NOMO-1 treated with DMSO at 0.1 percent for 48 hours (cell line): Measurements from ENCODE around the gene CHTOP.

Source experiments
- DNase-seq: peaks from one replicate; lab custom pipeline; 2025; ENCODE audit not compliant: unreplicated experiment; lab: John Stamatoyannopoulos, UW

The CHTOP gene

GRCh38 chr1:153612755-153613331 is 21.0 kb upstream of the CHTOP start, which contains the start of gene S100A16:
Gene S100A16 (minus strand): TSS chr1:153613137. CDS start chr1:153608151, 4,986 bp downstream.
- DNase-seq = no peak

DNA sequence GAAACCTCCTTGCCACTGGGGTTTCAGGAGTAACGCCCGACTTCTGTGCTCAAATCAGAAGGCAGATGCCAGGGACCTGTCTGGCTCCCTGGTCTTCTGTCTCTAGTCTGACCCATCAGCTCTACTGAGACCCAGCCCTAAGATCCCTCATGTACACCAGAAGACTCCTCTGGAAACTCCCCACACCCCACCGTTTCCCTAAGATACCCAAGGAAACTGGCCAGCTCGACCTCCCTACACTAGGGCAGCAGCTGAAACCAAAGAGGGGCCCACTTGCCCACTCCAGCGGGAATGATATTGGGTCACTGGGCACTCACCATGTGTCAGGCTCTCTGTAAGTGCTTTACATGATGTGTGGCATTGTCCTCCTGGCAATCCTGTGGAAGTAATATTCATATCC is 20.5 kb upstream of the CHTOP start:
- DNase-seq = no peak

GRCh38 chr1:153614189-153614900 is 19.5 kb upstream of the CHTOP start:
- no peak for DNase-seq

GRCh38 chr1:153614906-153615305 is 19.0 kb upstream of the CHTOP start:
- no peak for DNase-seq

DNA sequence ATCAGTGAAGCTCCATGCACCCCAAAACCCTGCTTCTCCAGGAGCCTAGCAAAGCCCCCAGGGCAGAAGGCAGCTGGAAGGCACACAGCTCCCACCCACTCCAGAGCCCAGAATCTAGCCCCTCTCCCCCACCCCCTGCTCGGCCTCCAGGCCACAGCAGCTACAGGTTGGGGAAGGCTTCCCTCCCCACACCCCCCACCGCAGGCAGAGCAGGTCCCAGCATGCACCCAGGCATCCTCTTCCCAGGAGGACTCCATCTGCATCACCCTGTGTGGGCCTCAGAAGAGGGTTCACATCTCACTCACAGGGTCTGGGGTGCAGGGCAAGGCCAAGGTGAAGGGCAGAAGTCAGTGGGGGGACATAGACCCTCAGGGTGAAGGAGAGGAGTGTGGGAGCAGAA is 18.5 kb upstream of the CHTOP start:
- no peak for DNase-seq

GRCh38 chr1:153616144-153616916 is 17.5 kb upstream of the CHTOP start, which contains the start of gene S100A14:
Gene S100A14 (minus strand): TSS chr1:153616325. CDS start chr1:153615858, 467 bp downstream.
- no peak for DNase-seq

DNA sequence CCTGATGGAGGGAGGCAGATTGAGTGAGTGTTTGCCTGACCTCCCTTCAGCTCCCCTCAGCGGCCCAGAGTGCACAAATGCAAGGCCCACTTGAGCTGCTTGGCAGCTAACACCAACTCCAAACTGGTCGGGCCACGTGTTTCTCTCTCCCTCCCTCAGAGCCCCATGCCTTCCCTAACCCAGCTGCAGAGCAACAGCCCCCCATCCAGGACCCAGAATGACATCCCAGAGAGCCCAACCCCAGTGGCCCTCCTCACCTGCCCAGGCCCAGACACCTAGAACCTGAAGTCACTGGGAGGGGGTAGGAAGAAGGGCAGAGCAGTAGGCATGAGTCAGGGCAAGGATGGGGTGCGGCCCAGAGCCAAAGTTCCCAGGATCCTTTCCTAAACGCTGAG is 17.0 kb upstream of the CHTOP start:
- DNase-seq = no peak

DNA sequence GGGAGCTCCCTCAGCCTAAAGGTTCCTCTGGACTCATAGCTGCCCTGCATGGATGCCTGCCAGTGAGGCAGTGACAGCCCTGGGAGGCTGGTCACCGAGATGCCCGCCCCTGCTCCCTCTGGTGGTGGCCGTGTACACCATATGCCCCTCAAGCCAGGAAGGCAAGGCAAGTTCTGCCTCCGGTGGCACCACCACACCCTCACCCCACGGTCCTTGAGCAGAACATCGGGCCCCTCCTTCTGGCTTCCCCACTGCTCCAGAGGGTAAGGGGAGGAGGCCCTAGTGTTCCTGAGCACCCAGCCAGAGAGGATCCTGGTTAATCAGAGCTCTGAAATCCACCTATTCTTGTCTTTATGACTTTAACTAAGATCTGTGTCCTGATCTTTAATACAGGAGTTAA is 16.2 kb upstream of the CHTOP start:
- no peak for DNase-seq

GRCh38 chr1:153619171-153619570 is 14.7 kb upstream of the CHTOP start:
- no peak for DNase-seq

DNA sequence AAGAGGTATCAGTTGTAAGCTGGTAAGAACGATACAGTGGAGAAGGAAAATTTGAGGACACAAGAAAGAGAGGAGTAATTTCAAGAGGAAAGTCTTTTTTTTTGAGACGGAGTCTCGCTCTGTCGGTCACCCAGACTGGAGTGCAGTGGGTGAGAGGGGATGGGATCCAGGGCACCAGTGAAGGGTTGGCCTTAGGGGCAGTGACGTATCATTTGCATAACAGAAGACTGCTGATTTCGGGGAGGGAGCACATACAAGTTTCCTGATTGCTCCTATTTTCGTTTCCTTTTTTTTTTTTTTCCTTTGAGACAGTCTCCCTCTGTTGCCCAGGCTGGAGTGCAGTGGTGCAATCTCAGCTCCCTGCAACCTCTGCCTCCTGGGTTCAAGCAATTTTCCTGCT is 10.8 kb upstream of the CHTOP start:
- peak; percentile 55 for DNase-seq

- DNase-seq = no peak
Observed at GRCh38 chr1:153624965-153625611, 8.8 kb upstream of the CHTOP start.

- DNase-seq = no peak
Observed at GRCh38 chr1:153626477-153626903, 7.4 kb upstream of the CHTOP start.

GRCh38 chr1:153626904-153627714 is 6.8 kb upstream of the CHTOP start, which contains the start of gene S100A13:
Gene S100A13 (minus strand): TSS chr1:153627505. CDS start chr1:153626472, 1,033 bp downstream.
- DNase-seq = no peak

GRCh38 chr1:153627715-153628626 is 5.9 kb upstream of the CHTOP start, which contains the start of gene S100A1:
Gene S100A1 (plus strand): TSS chr1:153628434. CDS start chr1:153630522, 2,088 bp downstream.
- DNase-seq = no peak

DNA sequence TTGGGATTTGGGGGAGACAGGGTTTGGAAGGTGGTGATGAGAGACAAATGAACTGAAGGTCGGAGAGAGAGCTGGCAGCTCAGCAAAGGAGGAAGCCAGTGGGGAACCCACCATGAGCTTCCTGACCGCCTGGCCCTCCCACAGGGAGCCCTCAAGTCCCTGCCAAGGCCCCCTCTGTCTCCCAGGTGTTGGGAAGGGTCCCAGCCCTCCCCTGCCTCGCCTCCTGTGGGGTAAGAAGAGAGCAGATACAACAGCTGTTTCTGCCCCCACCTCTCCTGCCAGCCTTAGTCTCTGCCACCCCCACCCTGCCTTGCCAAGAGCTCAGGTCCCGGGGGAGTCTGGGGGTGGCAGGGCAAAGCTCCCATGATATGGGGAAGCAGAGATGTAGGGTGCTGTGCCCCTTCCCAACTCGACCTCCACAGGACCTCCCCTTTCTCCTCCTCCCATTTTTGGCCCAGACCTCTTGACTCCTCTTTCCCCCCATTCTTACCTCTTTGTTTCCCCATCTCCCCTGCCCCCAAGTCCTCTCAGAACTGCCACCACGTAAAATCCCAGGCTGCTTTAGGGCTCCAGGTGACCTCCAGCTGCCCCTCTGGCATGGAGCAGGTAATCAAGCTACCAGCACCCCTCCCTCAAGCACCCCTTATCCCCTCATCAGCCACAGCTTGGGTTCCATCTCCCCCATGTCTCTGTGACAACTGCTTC is 5.1 kb upstream of the CHTOP start:
- no peak for DNase-seq

DNA sequence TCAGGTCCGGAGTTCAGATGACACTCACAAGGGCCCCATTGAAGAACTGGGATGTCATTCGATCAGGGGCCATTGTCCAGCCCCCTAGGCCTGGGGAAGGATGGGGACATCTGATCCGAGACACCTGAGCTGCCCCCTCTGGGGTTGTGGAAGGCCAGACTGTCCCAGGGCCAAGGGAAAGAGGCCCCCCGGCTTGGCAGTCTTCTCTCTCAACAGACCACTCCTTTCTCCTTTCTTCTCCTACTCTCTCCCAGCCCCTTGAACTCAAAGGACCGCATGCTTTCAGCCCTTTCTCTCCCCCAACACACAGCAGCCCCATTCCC is 4.6 kb upstream of the CHTOP start:
- no peak for DNase-seq

DNA sequence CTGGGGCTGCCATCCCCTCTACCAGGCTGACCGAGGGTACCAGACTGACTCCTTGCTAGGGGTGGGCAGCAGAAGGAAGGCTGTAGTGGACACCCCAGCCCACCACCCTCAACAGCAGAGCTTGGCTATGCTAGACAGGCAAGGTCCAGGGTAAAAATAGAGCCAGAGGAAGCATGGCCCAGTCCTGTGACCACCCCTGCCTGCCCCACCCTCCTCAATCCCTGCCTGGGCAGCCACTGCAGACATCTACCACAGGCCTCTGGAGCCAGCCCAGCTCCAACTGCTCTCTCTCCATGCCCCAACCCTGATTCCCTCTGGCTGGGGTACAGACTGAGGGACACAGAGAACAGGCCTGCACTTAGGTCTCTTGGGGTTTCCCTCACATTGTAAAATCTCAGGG is 3.9 kb upstream of the CHTOP start:
- DNase-seq = no peak

DNA sequence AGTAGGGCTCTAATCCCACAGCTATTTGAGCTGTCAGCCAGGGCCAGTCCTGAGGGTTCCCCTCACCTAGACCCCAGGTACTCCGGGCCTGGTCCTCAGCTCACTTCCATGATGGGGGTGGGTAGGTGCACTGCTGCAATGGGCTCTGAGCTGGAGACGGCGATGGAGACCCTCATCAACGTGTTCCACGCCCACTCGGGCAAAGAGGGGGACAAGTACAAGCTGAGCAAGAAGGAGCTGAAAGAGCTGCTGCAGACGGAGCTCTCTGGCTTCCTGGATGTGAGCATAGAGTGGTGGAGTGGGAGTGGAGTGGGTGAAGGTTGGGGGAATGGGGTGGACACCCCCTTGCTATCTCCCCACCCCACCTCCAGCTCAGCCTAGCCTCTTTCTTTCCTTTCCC is 3.5 kb upstream of the CHTOP start:
- DNase-seq = no peak
